ENCODE results near the gene NPHP4. TPM values are rescaled to one million over a fixed set of nuclear protein-coding genes. Genes with fewer than 3 reads are reported as not detected.

The NPHP4 gene
- polyA plus RNA-seq, 2 of the 4 experiments (the other 2 are of a cell fraction), result 2.9 to 5.1 TPM

DNA sequence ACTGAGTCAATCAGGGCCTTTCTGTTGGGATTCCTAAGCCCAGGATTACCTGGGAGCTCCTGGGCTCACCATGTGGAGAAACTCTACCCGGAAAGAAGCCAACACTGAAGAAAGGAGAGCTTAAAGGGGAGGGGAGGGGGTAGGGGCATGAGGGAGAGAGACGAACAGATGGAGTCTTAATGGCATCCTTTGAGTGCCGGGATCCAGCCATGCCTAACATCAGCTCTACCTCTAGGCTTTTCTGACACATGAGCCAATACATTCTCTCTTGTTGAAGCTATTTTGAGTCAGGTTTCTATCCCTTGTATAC is 75.0 kb downstream of the NPHP4 start:
- CTCF ChIA-PET, result interaction anchor here (0.8 to 5.1 kb wide), 5 partner anchors 12 to 407 kb away, joined by 3 to 33 read pairs (median 10); no protein-coding TSS in a partner anchor
- no peak for FAIRE-seq
- POLR2A ChIA-PET, result no interaction called here

DNA sequence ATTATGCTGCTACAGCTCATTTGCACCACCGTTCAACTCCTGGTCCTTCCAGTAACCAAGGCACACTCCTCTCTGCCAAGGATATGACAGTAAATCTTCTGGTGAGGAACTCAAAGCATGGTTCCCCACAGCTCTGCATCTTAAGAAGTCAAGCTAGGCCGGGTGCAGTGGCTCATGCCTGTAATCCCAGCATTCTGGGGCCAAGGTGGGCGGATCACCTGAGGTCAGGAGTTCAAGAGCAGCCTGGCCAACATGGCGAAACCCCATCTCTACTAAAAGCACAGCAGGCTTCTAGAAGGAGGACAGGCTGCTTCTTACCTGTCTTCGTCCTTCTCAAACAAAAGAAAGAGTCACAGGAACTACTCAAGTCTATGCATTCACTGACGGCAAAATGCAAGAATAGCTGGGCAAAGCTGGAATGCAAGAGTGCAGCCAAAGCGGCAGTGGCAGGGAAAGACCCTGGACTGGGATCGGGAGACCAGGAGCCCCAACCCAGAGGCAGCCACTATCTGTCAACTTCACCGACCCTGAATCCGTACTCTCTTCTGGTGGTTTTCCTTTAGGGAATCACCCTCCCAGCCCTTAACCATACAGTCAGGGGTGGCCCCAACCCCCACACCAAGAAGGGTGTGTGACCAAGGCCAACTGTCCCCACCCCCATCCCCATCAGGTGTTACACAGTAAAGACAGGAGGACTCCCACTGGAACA is 75.5 kb downstream of the NPHP4 start:
- no peak for TF ChIP-seq RFX5 (IDR thresholded peaks at IDR 0.05)
- TF ChIP-seq TP53 (CRISPR knock-in tag; IDR thresholded peaks at IDR 0.05), result no peak
- TF ChIP-seq ZC3H11A (IDR thresholded peaks at IDR 0.05), result no peak
- no peak for TF ChIP-seq KDM5A (IDR thresholded peaks at IDR 0.05)
- no peak for TF ChIP-seq HEYL (CRISPR knock-in tag; IDR thresholded peaks at IDR 0.05)
- no peak for TF ChIP-seq SREBF2 (IDR thresholded peaks at IDR 0.05)
- TF ChIP-seq HOXB13 (CRISPR knock-in tag; IDR thresholded peaks at IDR 0.05; ENCODE audit: low read depth), result no peak
- TF ChIP-seq FOSL2 (IDR thresholded peaks at IDR 0.05), result no peak
- no peak for TF ChIP-seq FOSL2 (CRISPR knock-in tag; IDR thresholded peaks at IDR 0.05)
- TF ChIP-seq MAFK (IDR thresholded peaks at IDR 0.05; ENCODE audit: partially characterized antibody), result no peak
- no peak for TF ChIP-seq MYC (IDR thresholded peaks at IDR 0.05; ENCODE audit: borderline replicate concordance, low read length)
- TF ChIP-seq USF2 (IDR thresholded peaks at IDR 0.05), result no peak
- no peak for TF ChIP-seq MAX (IDR thresholded peaks at IDR 0.05)
- Histone ChIP-seq H3K4me1 (no peaks in the 10 kb centered on the region), H3K4me2 (no peak overlapping the region), H3K4me3 (no peak overlapping the region), H3K9me3 (no peaks in the 10 kb centered on the region), H3K27ac (no peak overlapping the region)
- DNase-seq (ENCODE audit: low read depth in 1 of 2, low spot score in 1 of 2) (no peak), FAIRE-seq (no peak), ATAC-seq (no peak)
- ChIA-PET POLR2A (no interaction called here), CTCF (interaction anchor here (0.8 to 5.1 kb wide), 7 partner anchors 11 to 406 kb away, joined by 3 to 33 read pairs (median 6); no protein-coding TSS in a partner anchor)
- WGBS (ENCODE audit: missing lambda C conversion rate), result 91% methylated on average over 9 of the region's 10 CpGs

More for the DNA sequence above, 75.0 kb downstream of the NPHP4 start:
- TF ChIP-seq, protein P1, sequence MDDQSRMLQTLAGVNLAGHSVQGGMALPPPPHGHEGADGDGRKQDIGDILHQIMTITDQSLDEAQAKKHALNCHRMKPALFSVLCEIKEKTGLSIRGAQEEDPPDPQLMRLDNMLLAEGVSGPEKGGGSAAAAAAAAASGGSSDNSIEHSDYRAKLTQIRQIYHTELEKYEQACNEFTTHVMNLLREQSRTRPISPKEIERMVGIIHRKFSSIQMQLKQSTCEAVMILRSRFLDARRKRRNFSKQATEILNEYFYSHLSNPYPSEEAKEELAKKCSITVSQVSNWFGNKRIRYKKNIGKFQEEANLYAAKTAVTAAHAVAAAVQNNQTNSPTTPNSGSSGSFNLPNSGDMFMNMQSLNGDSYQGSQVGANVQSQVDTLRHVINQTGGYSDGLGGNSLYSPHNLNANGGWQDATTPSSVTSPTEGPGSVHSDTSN (IDR thresholded peaks at IDR 0.05), result no peak
- no peak for TF ChIP-seq EHMT2 (IDR thresholded peaks at IDR 0.05; ENCODE audit: low read depth)
- TF ChIP-seq CHD4 (IDR thresholded peaks at IDR 0.05; ENCODE audit: borderline replicate concordance), result no peak
- TF ChIP-seq KDM5A (IDR thresholded peaks at IDR 0.05), result no peak
- TF ChIP-seq CBX8 (IDR thresholded peaks at IDR 0.05), result no peak
- TF ChIP-seq PHF8 (IDR thresholded peaks at IDR 0.05; ENCODE audit: borderline replicate concordance, low read depth), result no peak
- TF ChIP-seq RNF2 (IDR thresholded peaks at IDR 0.05; ENCODE audit: borderline replicate concordance, low read depth), result no peak
- TF ChIP-seq, protein P2, sequence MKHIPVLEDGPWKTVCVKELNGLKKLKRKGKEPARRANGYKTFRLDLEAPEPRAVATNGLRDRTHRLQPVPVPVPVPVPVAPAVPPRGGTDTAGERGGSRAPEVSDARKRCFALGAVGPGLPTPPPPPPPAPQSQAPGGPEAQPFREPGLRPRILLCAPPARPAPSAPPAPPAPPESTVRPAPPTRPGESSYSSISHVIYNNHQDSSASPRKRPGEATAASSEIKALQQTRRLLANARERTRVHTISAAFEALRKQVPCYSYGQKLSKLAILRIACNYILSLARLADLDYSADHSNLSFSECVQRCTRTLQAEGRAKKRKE (CRISPR knock-in tag; IDR thresholded peaks at IDR 0.05; ENCODE audit: low read depth), result no peak
- TF ChIP-seq MAX (IDR thresholded peaks at IDR 0.05), result no peak
- TF ChIP-seq, protein P3, sequence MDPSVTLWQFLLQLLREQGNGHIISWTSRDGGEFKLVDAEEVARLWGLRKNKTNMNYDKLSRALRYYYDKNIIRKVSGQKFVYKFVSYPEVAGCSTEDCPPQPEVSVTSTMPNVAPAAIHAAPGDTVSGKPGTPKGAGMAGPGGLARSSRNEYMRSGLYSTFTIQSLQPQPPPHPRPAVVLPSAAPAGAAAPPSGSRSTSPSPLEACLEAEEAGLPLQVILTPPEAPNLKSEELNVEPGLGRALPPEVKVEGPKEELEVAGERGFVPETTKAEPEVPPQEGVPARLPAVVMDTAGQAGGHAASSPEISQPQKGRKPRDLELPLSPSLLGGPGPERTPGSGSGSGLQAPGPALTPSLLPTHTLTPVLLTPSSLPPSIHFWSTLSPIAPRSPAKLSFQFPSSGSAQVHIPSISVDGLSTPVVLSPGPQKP (IDR thresholded peaks at IDR 0.05; ENCODE audit: low read depth, low read length), result no peak
- no peak for TF ChIP-seq SREBF2 (IDR thresholded peaks at IDR 0.05)
- DNase-seq (ENCODE audit: low read depth in 1 of 2, low spot score in 1 of 2) (no peak), ATAC-seq (no peak)
- Histone ChIP-seq H3K9me3 (no peaks in the 10 kb centered on the region), H3K4me2 (no peak overlapping the region), H3K4me1 (no peaks in the 10 kb centered on the region), H3K4me3 (no peak overlapping the region), H3K27ac (no peak overlapping the region)
- WGBS (ENCODE audit: missing lambda C conversion rate), result 88% methylated on average over 3 of the region's 3 CpGs
